CD4-positive, alpha-beta memory T cell (primary cell): ENCODE results near the gene FAM83F. TPM values are rescaled to one million over a fixed set of nuclear protein-coding genes. Genes with fewer than 3 reads are reported as not detected.
A peak's percentile ranks its signal among the peaks of the same experiment; 100 is the strongest.

Source experiments
- CTCF ChIA-PET: fragments of 350-600 bp; sonication (Branson Sonifier 250); formaldehyde crosslinking; loops from one replicate; lab custom pipeline; 2021; ENCODE audit warnings: inconsistent platforms; ENCODE audit not compliant: partially characterized antibody; lab: Charles Lee
- POLR2A ChIA-PET: fragments of 350-600 bp; sonication (Branson Sonifier 250); formaldehyde crosslinking; loops from one replicate; lab custom pipeline; 2021; ENCODE audit not compliant: partially characterized antibody; lab: Charles Lee
- DNase-seq, 5 donors: peaks; one replicate each; pipeline versions ENCODE4 v3.0.0 to v3.0.0-alpha.2; 2020 to 2022; ENCODE audit warnings: mixed read lengths in 1 of 5
- H3K27ac ChIP-seq: one replicate; pipeline ENCODE4 v1.7.0; 2013; ENCODE audit warnings: low read depth, low read length
- H3K27me3 ChIP-seq: 2 replicates; pipeline ENCODE4 v1.7.0; 2013; ENCODE audit warnings: mild to moderate bottlenecking, low read length, moderate library complexity; ENCODE audit not compliant: insufficient read depth
- H3K36me3 ChIP-seq: 2 replicates; pipeline ENCODE4 v1.7.0; 2013; ENCODE audit warnings: mild to moderate bottlenecking, low read length, moderate library complexity; ENCODE audit not compliant: insufficient read depth
- H3K4me1 ChIP-seq: 2 replicates; pipeline ENCODE4 v1.7.0; 2013; ENCODE audit warnings: mild to moderate bottlenecking, low read length, moderate library complexity; ENCODE audit not compliant: insufficient read depth
- H3K4me3 ChIP-seq, 2 donors: one replicate each; pipeline ENCODE4 v1.7.0; 2013; ENCODE audit warnings: low read length in 2 of 2, mild to moderate bottlenecking in 1 of 2
- H3K9me3 ChIP-seq, 2 donors: one replicate each; pipeline ENCODE4 v1.7.0; 2013; ENCODE audit warnings: low read length in 2 of 2, control low read depth in 1 of 2; ENCODE audit not compliant: control insufficient read depth in 1 of 2
- H3K27ac Mint-ChIP-seq, 7 donors: one replicate each; pipeline ENCODE4 v1.8.0; 2020 to 2021; ENCODE audit warnings: mixed read lengths in 7 of 7, mild to moderate bottlenecking in 6 of 7, inconsistent platforms in 3 of 7, moderate library complexity in 3 of 7
- H3K27me3 Mint-ChIP-seq, 2 donors: one replicate each; pipeline ENCODE4 v1.8.0; 2020 to 2021; ENCODE audit warnings: mixed read lengths in 2 of 2
- H3K36me3 Mint-ChIP-seq, 2 donors: one replicate each; pipeline ENCODE4 v1.8.0; 2020 to 2021; ENCODE audit warnings: mixed read lengths in 2 of 2, inconsistent platforms in 1 of 2, mild to moderate bottlenecking in 1 of 2
- H3K4me1 Mint-ChIP-seq, 4 donors: one replicate each; pipeline ENCODE4 v1.8.0; 2020 to 2021; ENCODE audit warnings: mixed read lengths in 4 of 4, mild to moderate bottlenecking in 1 of 4
- H3K4me3 Mint-ChIP-seq, 8 donors: one replicate each; pipeline ENCODE4 v1.8.0; 2020 to 2021; ENCODE audit warnings: mixed read lengths in 8 of 8, mild to moderate bottlenecking in 7 of 8, moderate library complexity in 6 of 8, inconsistent platforms in 3 of 8
- H3K9me3 Mint-ChIP-seq, 8 donors: one replicate each; pipeline ENCODE4 v1.8.0; 2020 to 2021; ENCODE audit warnings: mixed read lengths in 8 of 8, mild to moderate bottlenecking in 5 of 8, inconsistent platforms in 3 of 8, moderate library complexity in 1 of 8
- intact Hi-C: fragments of 100-400 bp; cut with micrococcal nuclease; formaldehyde crosslinking; loops from one replicate; pipeline ENCODE4 v1.15.1; 2023
- polyA plus RNA-seq, 2 donors: library from polyadenylated mRNA; unstranded; fragments of 300-500 nt; fragmentation: Illumina TruSeq; gene quantifications; one replicate each; pipeline ENCODE4 v1.2.3, GENCODE V29; 2021
- total RNA-seq, 2 experiments: library from RNA; stranded (reverse); gene quantifications; one replicate each; pipeline ENCODE4 v1.2.3, GENCODE V29; 2021

The FAM83F gene
- total and polyA plus RNA-seq, 4 experiments from 2014 or later, result 0.29 TPM; not detected in 3

GRCh38 chr22:39984746-39985145 is 10.0 kb upstream of the FAM83F start:
- POLR2A ChIA-PET, result interaction anchor here (1.4 kb wide), 1 partner anchor 42 kb away, joined by 3 read pairs; no protein-coding TSS in a partner anchor
- no peaks in the 10 kb centered on the region for H3K9me3 ChIP-seq
- no peak overlapping the region for H3K4me3 Mint-ChIP-seq
- no peak overlapping the region for H3K27ac ChIP-seq
- peaks cover 3 to 4% of the 10 kb centered on the region in 2 donors for H3K27me3 Mint-ChIP-seq
- H3K9me3 Mint-ChIP-seq, result peaks cover 0 to 3% (median 0%) of the 10 kb centered on the region in 8 donors
- peaks cover 10 to 13% (median 12%) of the 10 kb centered on the region in 4 donors for H3K4me1 Mint-ChIP-seq
- no peaks in the 10 kb centered on the region for H3K36me3 ChIP-seq
- CTCF ChIA-PET, result no interaction called here
- H3K4me3 ChIP-seq, result no peak overlapping the region
- no peaks in the 10 kb centered on the region for H3K36me3 Mint-ChIP-seq
- DNase-seq, result no peak
- H3K4me1 ChIP-seq, result peaks cover 8% of the 10 kb centered on the region
- intact Hi-C loops, result no loop called here
- H3K27ac Mint-ChIP-seq, result peak overlapping the region in 1 of 7 donors; percentile 17
- H3K27me3 ChIP-seq, result no peaks in the 10 kb centered on the region

GRCh38 chr22:39985383-39986035 is 9.2 kb upstream of the FAM83F start:
- no peaks in the 10 kb centered on the region for H3K9me3 ChIP-seq
- no peak overlapping the region for H3K27ac ChIP-seq
- H3K27ac Mint-ChIP-seq, result peak overlapping the region in 2 of 7 donors; percentile 48 to 90
- H3K27me3 ChIP-seq, result no peaks in the 10 kb centered on the region
- no peak overlapping the region for H3K4me3 Mint-ChIP-seq
- POLR2A ChIA-PET, result no interaction called here
- peaks cover 4% of the 10 kb centered on the region in 2 donors for H3K27me3 Mint-ChIP-seq
- H3K4me1 Mint-ChIP-seq, result peaks cover 4 to 6% (median 5%) of the 10 kb centered on the region in 4 donors
- no peaks in the 10 kb centered on the region for H3K36me3 ChIP-seq
- H3K4me3 ChIP-seq, result no peak overlapping the region
- no peak for DNase-seq
- intact Hi-C loops, result no loop called here
- H3K4me1 ChIP-seq, result peaks cover 6% of the 10 kb centered on the region
- peaks cover 0 to 4% (median 0%) of the 10 kb centered on the region in 8 donors for H3K9me3 Mint-ChIP-seq
- H3K36me3 Mint-ChIP-seq, result no peaks in the 10 kb centered on the region
- CTCF ChIA-PET, result no interaction called here

GRCh38 chr22:39988386-39989114 is 6.2 kb upstream of the FAM83F start:
- H3K4me1 Mint-ChIP-seq, result peaks cover 0 to 2% (median under 1%) of the 10 kb centered on the region in 4 donors
- no peaks in the 10 kb centered on the region for H3K36me3 Mint-ChIP-seq
- Histone ChIP-seq H3K9me3 (no peaks in the 10 kb centered on the region), H3K4me3 (no peak overlapping the region), H3K27ac (no peak overlapping the region), H3K4me1 (no peaks in the 10 kb centered on the region), H3K27me3 (peaks cover 4% of the 10 kb centered on the region), H3K36me3 (no peaks in the 10 kb centered on the region)
- ChIA-PET POLR2A (no interaction called here), CTCF (no interaction called here)
- peaks cover 9 to 15% of the 10 kb centered on the region in 2 donors for H3K27me3 Mint-ChIP-seq
- peaks cover 0 to 9% (median 0%) of the 10 kb centered on the region in 8 donors for H3K9me3 Mint-ChIP-seq
- H3K4me3 Mint-ChIP-seq, result no peak overlapping the region
- intact Hi-C loops, result no loop called here
- peak overlapping the region in 3 of 7 donors; percentile 15 to 90 (median 31) for H3K27ac Mint-ChIP-seq
- no peak for DNase-seq

- Histone ChIP-seq H3K27ac (no peak overlapping the region), H3K9me3 (no peaks in the 10 kb centered on the region), H3K27me3 (peaks cover 9% of the 10 kb centered on the region), H3K36me3 (no peaks in the 10 kb centered on the region), H3K4me1 (peaks cover 7% of the 10 kb centered on the region), H3K4me3 (no peak overlapping the region)
- Mint-ChIP-seq H3K27ac (peak overlapping the region in 2 of 7 donors; percentile 66 to 72), H3K9me3 (peaks cover 0 to 9% (median 0%) of the 10 kb centered on the region in 8 donors), H3K36me3 (no peaks in the 10 kb centered on the region), H3K27me3 (peaks cover 14 to 21% of the 10 kb centered on the region in 2 donors), H3K4me1 (peaks cover 7 to 9% (median 7%) of the 10 kb centered on the region in 4 donors), H3K4me3 (peak overlapping the region in 1 of 8 donors; percentile 55)
- CTCF ChIA-PET, result interaction anchor here (2.0 kb wide), 1 partner anchor 35 kb away, joined by 7 read pairs; no protein-coding TSS in a partner anchor
- intact Hi-C loops, result no loop called here
- POLR2A ChIA-PET, result no interaction called here
- no peak for DNase-seq
These were observed 5.1 kb upstream of the FAM83F start for GRCh38 chr22:39989633-39990032.

- Mint-ChIP-seq H3K4me3 (no peak overlapping the region), H3K36me3 (no peaks in the 10 kb centered on the region), H3K27me3 (peaks cover 14 to 21% of the 10 kb centered on the region in 2 donors), H3K4me1 (peaks cover 6 to 9% (median 7%) of the 10 kb centered on the region in 4 donors), H3K27ac (no peak overlapping the region), H3K9me3 (peaks cover 0 to 9% (median 0%) of the 10 kb centered on the region in 8 donors)
- H3K27ac ChIP-seq, result no peak overlapping the region
- ChIA-PET CTCF (interaction anchor here (1.0 to 2.0 kb wide), 2 partner anchors 19 to 34 kb away, joined by 3 to 7 read pairs; no protein-coding TSS in a partner anchor), POLR2A (no interaction called here)
- H3K36me3 ChIP-seq, result no peaks in the 10 kb centered on the region
- H3K4me3 ChIP-seq, result no peak overlapping the region
- DNase-seq, result no peak
- H3K27me3 ChIP-seq, result peaks cover 14% of the 10 kb centered on the region
- peaks cover 11% of the 10 kb centered on the region for H3K4me1 ChIP-seq
- no peaks in the 10 kb centered on the region for H3K9me3 ChIP-seq
- intact Hi-C loops, result no loop called here
These were observed 4.1 kb upstream of the FAM83F start for GRCh38 chr22:39990686-39991085.

- peaks cover 5 to 9% (median 6%) of the 10 kb centered on the region in 4 donors for H3K4me1 Mint-ChIP-seq
- Histone ChIP-seq H3K4me1 (peaks cover 11% of the 10 kb centered on the region), H3K36me3 (no peaks in the 10 kb centered on the region), H3K9me3 (no peaks in the 10 kb centered on the region), H3K4me3 (no peak overlapping the region), H3K27me3 (peaks cover 19% of the 10 kb centered on the region), H3K27ac (no peak overlapping the region)
- no peaks in the 10 kb centered on the region for H3K36me3 Mint-ChIP-seq
- H3K4me3 Mint-ChIP-seq, result no peak overlapping the region
- DNase-seq, result no peak
- ChIA-PET CTCF (interaction anchor here (1.0 to 2.0 kb wide), 2 partner anchors 19 to 33 kb away, joined by 3 to 7 read pairs; no protein-coding TSS in a partner anchor), POLR2A (no interaction called here)
- H3K9me3 Mint-ChIP-seq, result peaks cover 0 to 8% (median 0%) of the 10 kb centered on the region in 8 donors
- H3K27me3 Mint-ChIP-seq, result peaks cover 15 to 25% of the 10 kb centered on the region in 2 donors
- intact Hi-C loops, result no loop called here
- no peak overlapping the region for H3K27ac Mint-ChIP-seq
These were observed 3.4 kb upstream of the FAM83F start for GRCh38 chr22:39991159-39991860.
